ENCODE results near the gene ARL6. TPM values are rescaled to one million over a fixed set of nuclear protein-coding genes. Genes with fewer than 3 reads are reported as not detected.
"Not testable (repeated sequence)": the region's sequence is repeated elsewhere in the genome, so short reads cannot be mapped to it uniquely, and the experiment has no call there.

Gene ARL6
- total and polyA plus RNA-seq, 9 donors, result 2.6 to 11.9 (median 7.0) TPM

DNA sequence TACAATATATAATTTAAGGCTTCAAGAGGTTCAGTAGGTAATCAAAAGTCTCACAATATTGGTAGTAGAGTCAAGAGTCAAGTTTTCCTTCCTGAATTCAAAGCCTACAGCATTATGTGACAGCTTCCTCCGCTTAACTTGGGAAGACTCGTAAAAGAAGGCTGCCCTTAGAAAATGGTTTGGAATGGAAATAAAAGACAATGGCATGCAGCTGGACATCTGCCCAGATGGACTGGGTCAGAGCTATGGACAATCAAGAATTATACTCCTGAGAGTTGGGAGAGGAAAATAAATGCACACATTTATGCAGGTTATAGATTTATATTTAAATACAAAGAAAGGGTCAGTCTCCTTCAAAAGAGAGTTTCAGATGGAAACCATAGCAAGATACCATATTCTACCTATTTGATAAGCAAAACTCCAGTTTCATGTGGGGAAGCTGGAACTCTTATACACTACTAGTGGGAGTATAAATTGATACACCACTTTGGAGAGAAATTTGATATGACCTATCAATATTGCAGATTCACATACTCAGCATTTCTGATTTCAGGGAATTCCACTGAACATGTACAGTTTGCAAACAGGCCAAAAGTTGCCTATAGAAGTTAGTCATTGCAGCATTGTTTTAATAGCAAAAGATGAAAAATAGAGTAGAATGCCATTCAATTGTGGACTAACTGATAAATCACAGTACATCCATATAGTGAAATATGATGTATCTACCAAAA is 63.3 kb downstream of the ARL6 start:
- intact Hi-C loops (cut with DNase I), result no loop called here
- DNase-seq, result no peak
- Histone ChIP-seq H3K4me1 (ENCODE audit: insufficient read depth) (peaks cover 1% of the 10 kb centered on the region), H3K27me3 (no peaks in the 10 kb centered on the region), H3K4me3 (no peak overlapping the region), H3K36me3 (no peaks in the 10 kb centered on the region), H3K9me3 (no peaks in the 10 kb centered on the region), H3K27ac (no peak overlapping the region)
- TF ChIP-seq, protein P1, sequence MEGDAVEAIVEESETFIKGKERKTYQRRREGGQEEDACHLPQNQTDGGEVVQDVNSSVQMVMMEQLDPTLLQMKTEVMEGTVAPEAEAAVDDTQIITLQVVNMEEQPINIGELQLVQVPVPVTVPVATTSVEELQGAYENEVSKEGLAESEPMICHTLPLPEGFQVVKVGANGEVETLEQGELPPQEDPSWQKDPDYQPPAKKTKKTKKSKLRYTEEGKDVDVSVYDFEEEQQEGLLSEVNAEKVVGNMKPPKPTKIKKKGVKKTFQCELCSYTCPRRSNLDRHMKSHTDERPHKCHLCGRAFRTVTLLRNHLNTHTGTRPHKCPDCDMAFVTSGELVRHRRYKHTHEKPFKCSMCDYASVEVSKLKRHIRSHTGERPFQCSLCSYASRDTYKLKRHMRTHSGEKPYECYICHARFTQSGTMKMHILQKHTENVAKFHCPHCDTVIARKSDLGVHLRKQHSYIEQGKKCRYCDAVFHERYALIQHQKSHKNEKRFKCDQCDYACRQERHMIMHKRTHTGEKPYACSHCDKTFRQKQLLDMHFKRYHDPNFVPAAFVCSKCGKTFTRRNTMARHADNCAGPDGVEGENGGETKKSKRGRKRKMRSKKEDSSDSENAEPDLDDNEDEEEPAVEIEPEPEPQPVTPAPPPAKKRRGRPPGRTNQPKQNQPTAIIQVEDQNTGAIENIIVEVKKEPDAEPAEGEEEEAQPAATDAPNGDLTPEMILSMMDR (IDR thresholded peaks at IDR 0.05), result no peak
- TF ChIP-seq POLR2A (IDR thresholded peaks at IDR 0.05), result no peak
- no peak for TF ChIP-seq EP300 (IDR thresholded peaks at IDR 0.05)
- WGBS, 3 donors, result 70 to 83% (median 81%) methylated on average over 2 of the region's 2 CpGs

DNA sequence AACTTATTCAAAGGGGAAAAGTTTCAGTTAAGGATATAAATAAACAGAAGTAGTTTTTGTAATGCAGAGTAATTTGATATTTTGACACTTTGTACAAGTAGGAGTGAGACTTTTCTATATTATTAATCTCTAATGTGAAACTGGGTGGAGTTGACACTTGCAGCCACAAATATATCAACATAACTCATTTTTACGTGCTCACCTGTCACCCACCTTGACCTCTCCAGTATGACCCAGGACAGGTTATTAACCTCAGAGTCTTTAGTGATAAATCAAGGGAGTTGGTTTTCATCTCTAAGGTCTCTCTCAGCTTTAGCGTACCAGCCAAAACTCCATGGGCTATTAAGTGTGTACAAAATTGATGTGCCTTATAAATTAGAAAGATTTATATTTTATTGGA is 64.6 kb downstream of the ARL6 start:
- TF ChIP-seq EP300 (IDR thresholded peaks at IDR 0.05) (no peak), POLR2A (IDR thresholded peaks at IDR 0.05) (no peak)
- TF ChIP-seq, protein P1 (IDR thresholded peaks at IDR 0.05), result no peak
- 88 to 90% (median 89%) methylated on average over 2 of the region's 2 CpGs for WGBS, 3 donors
- DNase-seq, result no peak
- intact Hi-C loops (cut with DNase I), result no loop called here
- no peaks in the 10 kb centered on the region for H3K9me3 ChIP-seq
- no peak overlapping the region for H3K4me3 ChIP-seq
- H3K4me1 ChIP-seq (ENCODE audit: insufficient read depth), result peaks cover 1% of the 10 kb centered on the region
- H3K27me3 ChIP-seq, result no peaks in the 10 kb centered on the region
- H3K36me3 ChIP-seq, result no peaks in the 10 kb centered on the region
- no peak overlapping the region for H3K27ac ChIP-seq

DNA sequence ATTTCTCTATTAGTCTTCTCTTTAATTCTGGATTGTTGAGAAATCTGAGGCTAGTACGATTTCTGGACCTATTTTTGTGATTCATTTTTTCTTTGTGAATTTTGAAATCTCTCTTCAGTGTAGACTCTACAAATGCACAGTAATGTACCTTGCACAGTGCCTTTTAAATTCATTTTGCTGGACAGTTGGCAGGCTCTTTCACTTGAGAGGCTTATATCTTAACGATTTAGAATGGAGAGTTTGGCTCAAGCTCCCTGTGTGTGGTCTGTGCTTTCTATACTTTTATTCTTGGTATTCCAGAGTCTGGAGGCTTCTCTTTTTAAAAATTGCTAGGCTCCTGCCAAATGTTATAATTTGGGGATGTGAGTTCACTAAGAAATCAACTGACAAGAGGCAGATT is 66.1 kb downstream of the ARL6 start:
- H3K9me3 ChIP-seq, result no peaks in the 10 kb centered on the region
- WGBS, 3 donors, result 37 to 54% (median 45%) methylated on average over 2 of the region's 2 CpGs
- no peak for DNase-seq
- H3K27me3 ChIP-seq, result no peaks in the 10 kb centered on the region
- intact Hi-C loops (cut with DNase I), result no loop called here
- H3K4me1 ChIP-seq (ENCODE audit: insufficient read depth), result no peaks in the 10 kb centered on the region
- no peak overlapping the region for H3K4me3 ChIP-seq
- TF ChIP-seq POLR2A (IDR thresholded peaks at IDR 0.05), result no peak
- no peak for TF ChIP-seq EP300 (IDR thresholded peaks at IDR 0.05)
- TF ChIP-seq, protein P1 (IDR thresholded peaks at IDR 0.05), result no peak
- H3K27ac ChIP-seq, result no peak overlapping the region
- no peaks in the 10 kb centered on the region for H3K36me3 ChIP-seq

DNA sequence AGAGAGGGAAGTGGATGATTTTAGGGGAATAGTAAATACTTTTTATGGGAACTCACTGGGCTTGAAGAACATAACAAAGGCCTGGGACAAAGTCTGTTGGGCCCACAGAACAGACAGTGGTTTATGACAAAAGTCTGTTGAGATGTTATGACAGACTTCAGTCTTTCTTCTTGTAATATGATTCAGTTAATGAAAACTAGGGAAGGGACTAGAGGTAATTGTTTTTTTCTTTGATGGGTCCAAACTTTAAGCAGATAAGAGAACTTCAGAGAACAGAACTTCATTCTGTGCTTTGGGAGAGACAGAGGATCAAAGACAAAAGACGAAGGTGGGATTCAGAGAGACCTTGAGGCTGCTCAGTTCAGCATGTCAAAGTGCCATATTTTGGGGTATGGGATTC is 66.6 kb downstream of the ARL6 start:
- intact Hi-C loops (cut with DNase I), result no loop called here
- Histone ChIP-seq H3K36me3 (no peaks in the 10 kb centered on the region), H3K4me3 (no peak overlapping the region), H3K9me3 (no peaks in the 10 kb centered on the region), H3K4me1 (ENCODE audit: insufficient read depth) (no peaks in the 10 kb centered on the region), H3K27me3 (no peaks in the 10 kb centered on the region), H3K27ac (no peak overlapping the region)
- no peak for DNase-seq
- 98 to 100% (median 98%) methylated on average over 1 of the region's 1 CpG for WGBS, 3 donors
- TF ChIP-seq POLR2A (IDR thresholded peaks at IDR 0.05) (no peak), EP300 (IDR thresholded peaks at IDR 0.05) (no peak)
- TF ChIP-seq, protein P1 (IDR thresholded peaks at IDR 0.05), result no peak

DNA sequence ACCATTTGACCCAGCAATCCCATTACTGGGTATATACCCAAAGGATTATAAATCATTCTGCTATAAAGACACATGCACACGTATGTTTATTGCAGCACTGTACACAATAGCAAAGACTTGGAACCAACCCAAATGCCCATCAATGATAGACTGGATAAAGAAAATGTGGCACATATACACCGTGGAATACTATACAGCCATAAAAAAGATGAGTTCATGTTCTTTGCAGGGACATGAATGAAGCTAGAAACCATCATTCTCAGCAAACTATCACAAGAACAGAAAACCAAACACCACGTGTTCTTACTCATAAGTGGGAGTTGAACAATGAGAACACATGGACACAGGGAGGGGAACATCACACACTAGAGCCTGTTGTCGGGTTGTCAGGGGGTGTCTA is 68.6 kb downstream of the ARL6 start:
- H3K27ac ChIP-seq; H3K27me3 ChIP-seq; H3K4me3 ChIP-seq; H3K4me1 ChIP-seq (ENCODE audit: insufficient read depth); H3K36me3 ChIP-seq; DNase-seq; intact Hi-C loops (cut with DNase I); H3K9me3 ChIP-seq: not testable (repeated sequence)
- WGBS, 3 donors, result 94 to 97% (median 95%) methylated on average over 4 of the region's 4 CpGs
